Midbrain (tissue), 1 donor: ENCODE results near the gene SNED1.
"Not testable (repeated sequence)": the region's sequence is repeated elsewhere in the genome, so short reads cannot be mapped to it uniquely, and the experiment has no call there.

ENCODE experiments used
- DNase-seq: peaks from one replicate; lab custom pipeline; 2025; lab: John Stamatoyannopoulos, UW

The SNED1 gene

DNA sequence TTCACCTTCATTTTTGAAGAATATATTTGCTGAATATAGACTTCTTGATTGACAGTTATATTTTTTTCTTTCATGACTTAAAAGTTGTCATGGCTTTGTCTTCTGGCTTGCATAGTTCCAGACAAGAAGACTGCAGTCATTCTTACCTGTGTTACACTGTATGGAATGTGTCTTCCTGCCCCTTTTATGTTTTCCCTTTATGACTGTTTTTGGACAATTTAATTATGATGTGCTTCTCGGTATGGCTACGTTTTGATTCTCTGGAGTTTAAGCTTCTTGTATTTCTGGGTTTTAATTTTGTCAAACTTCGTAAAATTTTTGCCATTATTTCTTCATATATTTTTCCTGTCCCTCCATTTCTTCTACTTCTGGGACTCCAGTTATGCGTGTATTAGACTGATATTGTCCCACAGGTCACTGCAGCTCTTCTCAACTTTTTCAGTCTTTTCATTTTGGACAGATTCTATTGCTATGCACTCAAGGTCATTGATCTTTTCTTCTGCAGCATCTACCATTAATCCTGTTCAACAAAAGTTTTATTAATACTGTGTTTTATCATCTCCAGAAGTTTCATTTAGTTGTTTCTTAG, 86.5 kb downstream of the SNED1 start:
- no peak for DNase-seq

DNA sequence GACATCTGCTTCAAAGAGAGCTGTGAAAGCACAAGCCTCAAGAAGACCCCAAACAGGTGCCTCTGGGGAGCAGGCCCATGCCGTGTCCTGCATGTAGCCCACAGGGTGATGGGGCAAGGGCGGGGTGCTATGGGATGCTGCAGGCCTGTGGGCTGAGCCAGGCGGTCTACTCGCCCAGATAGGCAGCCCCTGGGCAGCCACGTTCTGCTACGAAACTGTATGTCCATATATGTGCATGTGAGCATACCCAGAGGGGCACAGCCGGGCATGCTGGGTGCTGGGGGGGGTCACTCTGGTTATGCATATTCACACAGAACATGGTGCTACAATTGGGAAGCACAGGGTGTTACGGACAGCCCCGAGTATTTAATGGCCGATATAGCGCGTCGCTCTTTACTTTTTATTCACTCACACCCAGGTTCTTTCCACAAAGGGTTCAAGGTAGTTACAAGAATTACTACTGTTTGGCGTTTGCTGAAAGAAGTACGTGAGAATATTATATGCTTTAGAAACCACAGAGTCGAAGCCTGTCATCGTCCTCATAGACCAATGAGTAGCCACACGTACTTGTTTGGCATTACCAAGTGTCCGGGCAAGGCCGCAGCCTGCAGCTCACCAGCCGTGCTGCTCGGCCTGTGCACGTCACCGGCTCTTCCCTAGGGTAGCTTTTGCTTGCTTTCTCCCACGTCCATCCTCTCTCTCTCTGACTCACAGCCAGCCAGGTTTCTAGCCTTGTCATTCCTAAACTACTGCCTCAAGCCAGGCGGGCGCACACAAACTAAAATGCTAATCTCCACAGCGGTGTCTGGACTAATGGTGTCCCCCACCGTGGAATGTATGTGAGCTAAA, 89.2 kb downstream of the SNED1 start:
- DNase-seq: no peak

DNA sequence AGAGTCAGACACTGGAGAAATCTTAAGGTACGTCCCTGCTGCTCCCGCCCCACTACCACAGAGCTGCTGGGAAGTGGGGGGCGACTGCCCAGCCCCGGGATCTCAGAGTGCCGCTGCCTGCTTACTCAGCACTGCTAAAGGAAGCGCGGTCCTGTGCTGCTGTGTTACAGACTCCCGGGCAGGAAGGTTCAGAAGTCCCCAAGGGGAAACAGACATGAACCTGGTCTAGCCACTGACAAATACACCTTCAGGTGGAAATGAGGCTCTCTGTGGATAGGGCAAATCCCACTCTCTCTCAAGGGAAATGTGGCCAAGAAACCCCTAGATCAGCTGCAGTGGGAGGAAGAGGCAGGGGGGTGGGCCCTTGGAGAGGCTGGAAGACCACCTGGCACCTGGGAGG, 90.0 kb downstream of the SNED1 start:
- no peak for DNase-seq

DNA sequence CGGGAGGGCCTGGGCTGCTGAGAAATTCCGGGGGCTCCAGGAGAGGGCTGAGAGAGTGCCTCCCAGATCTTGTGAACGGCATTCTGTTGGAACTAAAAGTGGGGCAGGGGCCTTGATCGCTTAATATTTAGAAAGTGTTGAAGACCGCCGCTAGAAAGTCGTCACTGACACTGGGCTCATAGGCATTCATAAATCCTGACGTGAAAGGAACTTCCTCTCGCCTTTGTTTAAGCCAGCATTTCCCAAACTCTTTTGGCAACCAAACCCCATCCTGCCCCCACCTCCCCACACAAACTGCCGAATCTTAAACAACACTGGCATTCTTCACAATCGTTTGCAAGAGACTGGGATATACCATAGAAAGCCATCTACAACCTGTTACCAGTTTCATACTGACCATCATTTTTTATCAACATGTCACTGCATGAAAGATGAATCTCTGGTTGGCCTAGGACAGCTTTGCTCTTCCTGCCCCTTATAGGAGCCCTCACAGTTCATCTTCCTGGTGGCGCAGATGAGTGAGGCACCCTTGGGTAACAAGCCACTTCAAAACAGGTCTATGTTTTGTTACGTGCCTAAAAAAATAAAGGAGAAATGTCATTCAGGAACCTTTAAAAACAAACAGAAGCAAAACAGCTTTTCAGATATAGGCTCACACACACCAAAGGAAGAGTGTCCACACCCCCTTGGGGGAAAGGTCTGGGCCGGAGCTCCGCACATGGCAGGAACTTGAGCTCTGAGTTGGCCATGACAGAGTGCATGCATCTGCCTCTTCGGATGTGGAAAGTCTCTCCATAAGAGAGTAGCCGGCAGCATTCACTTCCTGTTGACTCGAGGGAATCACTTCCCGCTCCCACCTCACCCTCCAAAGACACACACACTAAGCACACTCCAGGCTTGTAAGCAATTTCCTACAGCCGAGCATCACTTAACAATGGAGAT, 90.6 kb downstream of the SNED1 start:
- DNase-seq: no peak

DNA sequence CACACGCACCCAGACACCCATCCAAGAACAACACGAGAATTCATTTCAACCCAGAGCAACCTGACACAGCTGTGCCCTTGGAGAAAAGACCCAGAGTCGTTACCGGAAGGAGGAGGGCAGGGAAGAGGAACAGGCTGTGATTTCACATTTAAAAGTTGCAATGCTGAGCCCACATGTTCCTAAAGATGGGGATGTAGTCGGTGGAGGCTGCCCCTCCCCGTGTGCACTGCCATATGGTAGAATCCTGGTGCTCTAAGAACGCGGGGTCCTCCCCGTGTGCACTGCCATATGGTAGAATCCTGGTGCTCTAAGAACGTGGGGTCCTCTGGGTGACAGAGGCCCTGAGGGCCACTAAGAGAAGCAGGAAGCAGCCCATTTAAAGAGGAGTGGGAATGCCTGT, 92.8 kb downstream of the SNED1 start:
- DNase-seq: no peak

DNA sequence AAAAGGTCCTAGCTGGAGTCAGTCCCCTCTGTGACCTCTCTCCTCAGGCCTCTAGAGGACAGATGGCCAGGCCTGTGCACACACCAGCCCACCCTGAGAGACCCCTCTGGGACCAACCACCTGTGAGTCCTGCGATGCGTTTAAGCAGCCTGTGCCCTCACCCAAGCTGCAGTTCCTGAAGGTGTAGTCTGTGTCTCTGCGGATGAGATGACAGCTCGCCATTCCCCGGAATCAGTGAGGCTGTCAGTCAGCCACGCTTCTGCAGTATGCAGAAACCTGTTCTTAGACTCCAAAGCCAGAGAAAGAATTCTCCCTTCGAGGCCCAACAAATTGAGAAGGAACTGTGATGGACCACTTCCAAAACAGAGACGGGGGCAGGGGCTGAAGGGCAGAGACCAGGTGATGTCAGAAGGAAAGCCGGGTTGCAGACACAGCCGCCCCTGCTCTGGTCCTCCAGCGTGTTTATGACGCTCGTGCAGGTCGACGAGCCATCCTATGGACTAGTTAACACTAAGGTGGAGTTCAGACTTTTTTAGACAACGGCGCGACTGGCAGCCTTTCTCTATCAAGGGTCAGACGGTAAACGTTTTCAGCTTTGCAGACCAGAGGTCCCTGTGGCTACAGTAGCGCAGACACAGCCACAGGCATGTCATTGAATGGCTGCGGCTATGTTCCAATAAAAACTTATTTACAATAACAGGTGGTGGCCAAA, 93.5 kb downstream of the SNED1 start:
- no peak for DNase-seq

DNA sequence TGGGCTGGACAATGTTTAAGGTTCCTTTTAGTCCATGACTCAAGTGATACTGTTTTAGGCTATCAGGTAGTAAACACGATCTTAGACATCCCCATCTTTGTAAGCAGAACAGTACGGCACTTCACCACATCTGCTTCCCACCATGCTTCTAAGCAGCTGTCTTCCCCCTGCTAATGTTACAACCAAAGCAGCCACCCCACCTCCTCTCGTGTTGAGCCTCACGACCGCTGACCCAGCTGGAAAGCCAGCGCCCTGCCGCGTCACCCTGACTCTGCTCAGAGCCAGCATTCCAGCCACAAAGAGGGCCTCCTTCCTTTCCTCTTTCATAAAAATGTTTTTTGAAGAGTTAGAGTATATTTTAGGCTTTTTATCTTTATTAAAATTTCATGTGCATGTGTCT, 94.3 kb downstream of the SNED1 start:
- DNase-seq: no peak

DNA sequence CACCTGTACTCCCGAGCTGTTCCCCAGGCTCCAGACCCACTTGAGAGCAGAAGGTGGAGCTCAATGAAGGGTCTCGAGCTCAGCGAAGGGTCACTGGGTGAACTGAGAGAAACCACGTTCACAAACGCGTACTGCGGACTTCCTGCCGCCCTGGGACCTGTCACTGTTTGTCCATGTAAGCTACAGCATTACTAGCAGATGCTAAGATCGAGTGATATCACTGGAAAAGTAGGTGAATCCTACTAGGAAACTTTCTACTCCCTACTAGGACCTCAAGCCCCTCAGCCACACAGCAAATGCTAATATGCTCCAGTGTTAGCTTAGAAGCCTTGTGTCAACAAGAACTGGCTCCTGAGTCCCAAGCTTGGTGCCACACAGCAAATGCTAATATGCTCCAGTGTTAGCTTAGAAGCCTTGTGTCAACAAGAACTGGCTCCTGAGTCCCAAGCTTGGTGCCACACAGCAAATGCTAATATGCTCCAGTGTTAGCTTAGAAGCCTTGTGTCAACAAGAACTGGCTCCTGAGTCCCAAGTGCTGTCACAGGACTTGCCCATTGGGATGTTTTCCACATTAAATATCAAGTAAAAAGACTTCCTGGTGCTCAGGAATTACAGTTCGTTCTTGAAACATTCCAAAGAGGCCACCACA, 94.8 kb downstream of the SNED1 start:
- not testable (repeated sequence) for DNase-seq

DNA sequence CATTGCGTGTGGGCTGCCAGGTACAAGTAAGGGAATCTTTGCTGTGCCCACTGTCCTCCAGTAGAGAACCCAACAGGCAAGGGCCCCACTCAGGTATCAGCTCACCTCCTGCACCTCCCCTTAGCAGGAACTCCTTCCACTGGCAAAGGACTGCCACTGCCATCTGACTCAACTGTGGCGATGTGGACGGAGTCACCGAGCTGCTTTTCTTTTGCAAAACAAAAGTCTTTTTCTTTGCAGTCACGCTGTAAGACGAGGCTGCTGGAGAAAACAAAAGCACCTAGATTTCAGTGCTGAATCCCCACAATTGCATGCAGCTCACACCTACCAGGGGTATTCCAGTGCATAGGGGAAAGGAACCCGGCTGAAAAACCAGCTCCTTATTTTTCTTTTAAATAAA, 95.8 kb downstream of the SNED1 start:
- DNase-seq: no peak

DNA sequence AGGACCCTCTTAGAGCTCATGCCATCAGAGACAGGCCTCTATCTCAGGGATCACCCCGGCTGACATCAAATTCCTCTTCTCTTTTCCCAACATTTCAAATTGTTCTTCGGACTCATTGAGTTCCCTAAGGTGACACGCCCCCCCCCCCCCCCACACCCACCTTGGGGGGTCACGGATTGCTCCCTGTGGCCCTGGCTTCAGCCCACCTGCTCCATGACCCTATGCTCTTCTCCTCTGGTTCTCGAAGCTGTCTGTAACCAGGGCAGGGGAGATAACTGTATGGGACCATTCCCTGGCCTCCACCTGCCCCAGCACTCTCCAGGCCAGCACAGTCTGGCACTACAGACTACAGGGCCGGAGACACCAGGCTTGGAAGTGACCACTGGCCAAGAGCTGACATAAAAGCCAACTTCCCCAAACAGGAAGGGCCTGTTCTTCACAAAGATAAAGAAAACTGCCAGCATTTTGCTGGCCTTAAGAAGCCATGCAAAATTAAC, 96.6 kb downstream of the SNED1 start:
- DNase-seq: no peak

DNA sequence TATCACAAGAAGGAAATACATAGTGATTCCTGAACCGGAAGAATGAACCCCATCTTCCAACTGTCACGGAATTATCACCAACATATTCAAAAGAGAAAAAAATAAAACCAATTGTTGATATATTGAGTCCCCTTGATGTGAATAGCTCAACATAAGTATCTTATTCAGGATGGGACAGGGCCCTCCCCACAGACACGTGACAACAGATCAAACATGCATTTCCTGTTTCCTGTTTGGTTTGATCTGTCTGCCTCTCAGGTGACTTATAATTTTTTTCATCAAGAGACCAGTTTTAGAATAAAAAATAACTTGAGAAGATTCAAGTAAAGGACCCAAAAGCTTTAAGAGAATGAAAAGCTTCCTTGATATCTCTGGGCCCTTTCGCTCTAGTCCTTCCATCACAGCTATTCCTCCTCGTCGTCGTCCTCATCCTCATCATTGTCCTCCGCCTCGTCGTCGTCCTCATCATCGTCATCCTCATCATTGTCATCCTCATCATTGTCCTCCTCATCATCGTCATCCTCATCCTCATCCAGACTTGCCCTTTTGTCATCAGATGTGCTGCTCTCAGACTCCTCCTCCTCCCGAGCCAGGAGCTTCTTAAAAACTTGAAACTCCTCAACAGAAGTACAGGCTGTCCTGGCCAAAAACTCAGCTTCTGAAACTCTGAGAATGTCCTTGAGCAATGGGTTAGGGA, 97.3 kb downstream of the SNED1 start:
- no peak for DNase-seq

DNA sequence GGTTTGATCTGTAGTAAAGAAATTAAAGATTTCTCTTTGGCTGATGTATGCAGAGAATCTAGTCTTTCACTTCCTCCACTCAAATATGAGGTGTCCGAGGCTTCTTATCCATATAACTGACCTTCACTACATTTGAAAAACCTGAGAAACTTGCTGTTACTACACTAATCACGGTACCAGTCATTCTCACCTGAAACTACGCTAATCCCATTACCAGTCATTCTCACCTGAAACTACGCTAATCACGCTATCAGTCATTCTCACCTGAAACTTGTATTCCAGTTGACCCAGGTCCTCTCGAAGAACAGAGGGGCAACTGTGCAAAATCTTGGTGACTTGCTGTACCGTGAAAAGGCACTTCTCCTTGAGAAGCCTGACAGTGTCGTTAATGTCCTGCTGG, 98.6 kb downstream of the SNED1 start:
- DNase-seq: no peak

DNA sequence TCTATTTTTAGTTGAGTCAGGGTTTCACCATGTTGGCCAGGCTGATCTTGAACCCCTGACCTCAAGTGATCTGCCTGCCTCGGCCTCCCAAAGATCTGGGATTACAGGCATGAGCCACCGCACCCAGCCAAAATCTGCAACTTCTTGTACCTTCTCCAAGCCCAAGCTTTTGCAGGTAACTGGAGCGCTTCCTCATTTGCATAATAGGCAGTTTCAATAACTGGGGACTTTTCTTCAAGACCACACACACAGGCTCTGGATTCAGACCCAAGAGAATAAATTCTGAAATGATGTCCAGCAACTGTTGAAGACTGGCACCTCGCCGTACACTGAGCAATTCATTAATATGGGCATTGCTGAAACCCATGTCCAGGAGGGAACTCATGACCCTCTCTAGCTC, 100.8 kb downstream of the SNED1 start:
- DNase-seq: no peak

DNA sequence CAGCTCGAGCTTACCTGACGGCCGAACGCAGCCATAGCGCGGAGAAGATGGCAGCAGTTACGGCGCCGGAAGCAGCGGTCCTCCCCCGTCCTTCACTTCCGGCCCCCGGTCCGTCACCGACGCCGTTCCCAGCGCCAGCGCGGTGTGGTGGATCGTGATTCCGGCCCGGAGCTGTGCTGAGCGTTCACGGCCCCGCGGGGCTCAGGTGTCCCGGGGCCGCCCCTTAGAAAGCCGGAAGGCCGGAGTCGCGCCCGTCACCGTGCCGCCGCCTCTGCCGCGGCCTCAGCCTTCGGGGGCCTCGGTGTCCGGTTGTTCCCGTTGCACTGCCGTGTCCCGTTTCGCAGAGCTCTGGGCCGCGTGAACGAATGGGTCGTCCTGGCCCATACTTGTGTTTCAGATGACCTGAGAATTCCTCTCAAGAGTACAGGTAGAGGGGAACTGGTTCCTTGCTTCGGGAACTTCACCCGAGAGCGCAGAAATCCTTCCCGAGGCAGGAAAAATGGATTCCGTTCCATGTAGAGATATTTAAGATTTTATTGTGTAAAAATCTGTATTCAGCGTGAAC, 103.9 kb downstream of the SNED1 start, which contains the start of gene MTERF4:
Gene MTERF4, minus strand, starts transcription at position 49 of the 565 bp plus-strand sequence. Its CDS starts 14 bp downstream, at position 35.
- peak; percentile 87 for DNase-seq

DNA sequence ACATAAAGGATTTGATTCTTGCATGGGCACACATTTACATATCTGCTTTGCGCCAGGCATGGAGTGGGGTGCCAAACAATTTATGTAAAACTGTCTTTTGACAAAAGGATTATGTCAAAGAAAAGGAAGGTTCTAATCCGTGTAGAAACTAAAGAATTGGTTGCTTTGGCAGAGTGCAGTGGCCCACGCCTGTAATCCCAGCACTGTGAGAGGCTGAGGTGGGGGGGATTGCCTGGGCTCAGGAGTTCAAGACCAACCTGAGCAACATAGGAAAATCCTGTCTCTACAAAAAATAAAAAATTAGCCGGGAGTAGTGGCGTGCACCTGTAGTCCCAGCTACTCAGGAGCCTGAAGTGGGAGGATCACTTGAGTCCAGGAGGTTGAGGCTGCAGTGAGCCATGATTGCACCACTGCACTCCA, 104.8 kb downstream of the SNED1 start:
- DNase-seq: no peak

DNA sequence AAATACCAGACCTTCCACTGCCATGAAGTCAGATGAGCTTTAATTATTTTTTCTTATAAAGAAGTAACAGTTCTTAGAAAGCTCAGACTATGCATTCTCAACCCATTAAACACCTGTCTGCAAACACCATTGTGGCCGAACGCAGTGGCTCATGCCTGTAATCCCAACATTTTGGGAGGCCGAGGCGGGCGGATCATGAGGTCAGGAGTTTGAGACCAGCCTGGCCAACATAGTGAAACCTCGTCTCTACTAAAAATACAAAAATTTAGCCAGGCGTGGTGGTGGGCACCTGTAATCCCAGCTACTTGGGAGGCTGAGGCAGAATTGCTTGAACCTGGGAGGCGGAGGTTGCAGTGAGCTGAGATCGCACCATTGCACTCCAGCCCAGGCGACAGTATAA, 106.2 kb downstream of the SNED1 start:
- not testable (repeated sequence) for DNase-seq

DNA sequence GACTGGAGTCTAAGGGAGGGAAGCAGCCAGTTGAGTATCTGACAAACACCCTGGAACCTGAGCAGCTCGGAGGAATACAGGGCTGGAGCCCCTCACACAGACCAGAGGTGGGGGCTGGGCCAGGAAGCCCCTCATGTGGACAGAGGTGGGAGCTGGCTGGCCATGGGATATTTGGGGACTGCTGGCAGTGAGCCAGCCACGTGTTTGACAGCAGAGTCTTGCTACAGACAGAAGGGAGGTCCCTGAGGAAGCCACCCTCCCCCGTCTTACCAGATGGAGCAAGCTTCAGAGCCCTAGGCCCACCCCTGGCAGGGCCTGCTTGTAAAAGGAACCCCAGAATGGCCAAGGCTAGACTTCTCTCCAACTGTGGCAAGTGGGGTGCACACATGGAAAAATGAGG, 107.2 kb downstream of the SNED1 start:
- DNase-seq: no peak

DNA sequence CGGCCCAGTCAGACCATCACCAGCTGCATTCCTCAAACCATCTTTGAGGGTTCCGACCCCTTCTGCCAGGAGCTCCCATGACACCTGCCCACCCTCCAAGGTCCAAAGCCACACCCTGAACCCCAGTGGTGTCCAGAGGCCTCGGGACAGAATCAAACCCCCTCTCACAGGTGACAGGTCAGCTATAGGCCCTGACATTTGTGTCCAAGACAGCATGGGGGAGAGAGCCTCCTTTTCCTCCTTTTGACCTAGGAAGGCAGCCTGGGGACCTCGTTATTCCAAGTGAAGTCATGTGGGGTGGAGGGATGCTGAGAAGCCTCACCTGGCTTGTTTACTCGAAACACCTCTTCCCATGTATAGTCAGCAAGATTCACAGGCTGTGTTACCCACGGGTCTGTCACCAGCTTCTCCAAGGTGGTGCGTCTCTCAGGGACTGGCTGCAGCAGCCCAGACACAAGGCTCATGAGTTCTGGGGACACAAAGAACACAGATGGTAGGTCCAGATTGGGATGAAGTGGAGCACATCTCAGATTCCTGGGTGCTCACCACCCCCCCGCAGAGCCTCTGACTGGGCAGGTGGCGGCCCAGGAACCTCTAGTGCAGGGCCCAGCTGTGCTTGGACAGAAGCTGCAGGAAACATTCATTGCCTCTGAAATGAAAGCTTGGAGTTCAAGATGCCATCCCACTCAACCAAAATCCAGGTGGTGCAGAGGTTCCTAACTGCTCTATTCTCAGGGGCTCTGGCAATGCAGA, 108.8 kb downstream of the SNED1 start:
- no peak for DNase-seq
